ENCODE results near the gene DNLZ. TPM values are rescaled to one million over a fixed set of nuclear protein-coding genes. Genes with fewer than 3 reads are reported as not detected.

DNLZ gene
- total and polyA plus RNA-seq, 2 of the 4 experiments (the other 2 are of a cell fraction), result 2.0 to 11.4 TPM

GRCh38 chr9:136341769-136342168 lies 21.8 kb downstream of the DNLZ start:
- ChIA-PET POLR2A (ENCODE audit: unreplicated experiment) (no interaction called here), CTCF (interaction anchor here (0.8 kb wide), 1 partner anchor 21 kb away, joined by 3 read pairs; no protein-coding TSS in a partner anchor)
- Histone ChIP-seq H2AFZ (replicated peaks; ENCODE audit: low read length, poor library complexity) (no peak overlapping the region), H2BK5ac (ENCODE audit: low read depth, low read length, poor library complexity, severe bottlenecking) (no peak overlapping the region), H3K23ac (ENCODE audit: low read depth, low read length) (no peak overlapping the region), H4K8ac (ENCODE audit: low read depth in 2 of 2, low read length in 2 of 2) (no peak overlapping the region), H2AK5ac (ENCODE audit: low read depth, low read length) (no peak overlapping the region), H4K91ac (ENCODE audit: insufficient read depth, low read depth, low read length) (no peak overlapping the region), H3K27ac (ENCODE audit: insufficient read depth, low read length) (no peak overlapping the region), H3K9ac (ENCODE audit: low read depth, low read length) (no peak overlapping the region), H2BK20ac (ENCODE audit: low read depth, low read length) (no peak overlapping the region), H3K18ac (ENCODE audit: low read depth, low read length) (no peak overlapping the region), H4K5ac (ENCODE audit: low read depth, low read length) (no peak overlapping the region), H4K20me1 (ENCODE audit: insufficient read depth, low read length) (peaks cover 78% of the 10 kb centered on the region), H3K56ac (ENCODE audit: extremely low read depth, insufficient read depth, low read length) (no peak overlapping the region), H2BK120ac (ENCODE audit: low read depth, low read length) (no peak overlapping the region), H3K4me1 (ENCODE audit: control insufficient read depth, insufficient read depth, low read length) (peaks cover 8% of the 10 kb centered on the region; the same call in 1 of the 2 replicates), H2AK9ac (replicated peaks; ENCODE audit: low read depth, low read length, poor library complexity) (peak overlapping the region; percentile 56), H2BK15ac (ENCODE audit: low read depth, low read length) (no peak overlapping the region), H3K36me3 (ENCODE audit: control insufficient read depth, insufficient read depth, low read length) (peaks cover 77% of the 10 kb centered on the region), H3K9me1 (ENCODE audit: insufficient read depth, low read length) (peaks cover 4% of the 10 kb centered on the region; the same call in 1 of the 2 replicates), H3K4ac (ENCODE audit: low read depth, low read length) (no peak overlapping the region), H3K79me1 (ENCODE audit: low read depth in 1 of 2, low read length in 2 of 2) (peaks cover 13 to 72% of the 10 kb centered on the region in 2 experiments), H3K4me2 (ENCODE audit: low read depth, low read length) (no peak overlapping the region), H3K27me3 (ENCODE audit: control insufficient read depth, insufficient read depth, low read length) (no peaks in the 10 kb centered on the region), H3K14ac (replicated peaks; ENCODE audit: low read depth, low read length) (no peak overlapping the region), H3K4me3 (ENCODE audit: insufficient read depth, low read depth, low read length) (no peak overlapping the region), H3K9me3 (ENCODE audit: control insufficient read depth, insufficient read depth, low read length) (no peaks in the 10 kb centered on the region)
- 83% methylated on average over 1 of the region's 10 CpGs; no CpG with 5 or more reads in 1 of the 2 experiments for WGBS, 2 experiments (ENCODE audit: extremely low coverage in 2 of 2, insufficient read length in 1 of 2)
- dilution Hi-C loops (cut with HindIII; ENCODE audit: low sequenced_read_pairs, unreplicated experiment), result no loop called here
- DNase-seq, result no peak
- in situ Hi-C loops (cut with MboI; ENCODE audit: low sequenced_read_pairs), result no loop called here
- no TSS peak for BruUV-seq (replicated peaks)
- no peak for ATAC-seq (ENCODE audit: low read depth)
- TF ChIP-seq RCOR1 (IDR thresholded peaks at IDR 0.05; ENCODE audit: insufficient replicate concordance, low read length), result no peak
- intact Hi-C loops (cut with micrococcal nuclease), result no loop called here
